ENCODE results near the gene NAGLU. TPM values are rescaled to one million over a fixed set of nuclear protein-coding genes. Genes with fewer than 3 reads are reported as not detected.
A peak's percentile ranks its signal among the peaks of the same experiment; 100 is the strongest.

Gene NAGLU
- total and polyA plus RNA-seq, 2 of the 13 experiments (the other 11 are each of a cell fraction or from before 2014, with no cell fraction given), result 28.2 to 40.1 TPM

GRCh38 chr17:42562388-42563142 lies 26.5 kb downstream of the NAGLU start (continued):
- TF ChIP-seq, protein P1, sequence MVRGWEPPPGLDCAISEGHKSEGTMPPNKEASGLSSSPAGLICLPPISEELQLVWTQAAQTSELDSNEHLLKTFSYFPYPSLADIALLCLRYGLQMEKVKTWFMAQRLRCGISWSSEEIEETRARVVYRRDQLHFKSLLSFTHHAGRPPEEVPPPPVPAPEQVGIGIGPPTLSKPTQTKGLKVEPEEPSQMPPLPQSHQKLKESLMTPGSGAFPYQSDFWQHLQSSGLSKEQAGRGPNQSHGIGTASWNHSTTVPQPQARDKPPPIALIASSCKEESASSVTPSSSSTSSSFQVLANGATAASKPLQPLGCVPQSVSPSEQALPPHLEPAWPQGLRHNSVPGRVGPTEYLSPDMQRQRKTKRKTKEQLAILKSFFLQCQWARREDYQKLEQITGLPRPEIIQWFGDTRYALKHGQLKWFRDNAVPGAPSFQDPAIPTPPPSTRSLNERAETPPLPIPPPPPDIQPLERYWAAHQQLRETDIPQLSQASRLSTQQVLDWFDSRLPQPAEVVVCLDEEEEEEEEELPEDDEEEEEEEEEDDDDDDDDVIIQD (CRISPR knock-in tag; IDR thresholded peaks at IDR 0.05; ENCODE audit: low read depth), result no peak
- TF ChIP-seq ZNF10 (CRISPR knock-in tag; IDR thresholded peaks at IDR 0.05; ENCODE audit: borderline replicate concordance, low read depth), result no peak
- no peak for TF ChIP-seq RBAK (CRISPR knock-in tag; IDR thresholded peaks at IDR 0.05)
- TF ChIP-seq ZNF235 (CRISPR knock-in tag; IDR thresholded peaks at IDR 0.05; ENCODE audit: borderline replicate concordance), result no peak
- no peak; the same call in 1 of the 2 replicates for TF ChIP-seq ZNF616 (CRISPR knock-in tag; IDR thresholded peaks at IDR 0.05; ENCODE audit: low read depth)
- no peak for TF ChIP-seq ZKSCAN8 (CRISPR knock-in tag; IDR thresholded peaks at IDR 0.05; ENCODE audit: borderline replicate concordance)
- TF ChIP-seq ATAD3A (CRISPR knock-in tag; IDR thresholded peaks at IDR 0.05), result 0 out of 2 replicates have a peak, but pooled peaks have one; percentile 69
- TF ChIP-seq MED13 (CRISPR knock-in tag; IDR thresholded peaks at IDR 0.05), result no peak
- no peak for TF ChIP-seq ZNF496 (CRISPR knock-in tag; IDR thresholded peaks at IDR 0.05; ENCODE audit: insufficient replicate concordance)
- peak; percentile 87 for TF ChIP-seq POGK (CRISPR knock-in tag; conservative IDR thresholded peaks at IDR 0.05)
- TF ChIP-seq, protein P2, sequence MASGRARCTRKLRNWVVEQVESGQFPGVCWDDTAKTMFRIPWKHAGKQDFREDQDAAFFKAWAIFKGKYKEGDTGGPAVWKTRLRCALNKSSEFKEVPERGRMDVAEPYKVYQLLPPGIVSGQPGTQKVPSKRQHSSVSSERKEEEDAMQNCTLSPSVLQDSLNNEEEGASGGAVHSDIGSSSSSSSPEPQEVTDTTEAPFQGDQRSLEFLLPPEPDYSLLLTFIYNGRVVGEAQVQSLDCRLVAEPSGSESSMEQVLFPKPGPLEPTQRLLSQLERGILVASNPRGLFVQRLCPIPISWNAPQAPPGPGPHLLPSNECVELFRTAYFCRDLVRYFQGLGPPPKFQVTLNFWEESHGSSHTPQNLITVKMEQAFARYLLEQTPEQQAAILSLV (CRISPR knock-in tag; IDR thresholded peaks at IDR 0.05; ENCODE audit: borderline replicate concordance), result no peak; the same call in 1 of the 2 replicates
- TF ChIP-seq, protein P3, sequence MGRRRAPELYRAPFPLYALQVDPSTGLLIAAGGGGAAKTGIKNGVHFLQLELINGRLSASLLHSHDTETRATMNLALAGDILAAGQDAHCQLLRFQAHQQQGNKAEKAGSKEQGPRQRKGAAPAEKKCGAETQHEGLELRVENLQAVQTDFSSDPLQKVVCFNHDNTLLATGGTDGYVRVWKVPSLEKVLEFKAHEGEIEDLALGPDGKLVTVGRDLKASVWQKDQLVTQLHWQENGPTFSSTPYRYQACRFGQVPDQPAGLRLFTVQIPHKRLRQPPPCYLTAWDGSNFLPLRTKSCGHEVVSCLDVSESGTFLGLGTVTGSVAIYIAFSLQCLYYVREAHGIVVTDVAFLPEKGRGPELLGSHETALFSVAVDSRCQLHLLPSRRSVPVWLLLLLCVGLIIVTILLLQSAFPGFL (CRISPR knock-in tag; IDR thresholded peaks at IDR 0.05), result peak; percentile 41; the same call in 1 of the 2 replicates
- no peak for TF ChIP-seq HHEX (CRISPR knock-in tag; IDR thresholded peaks at IDR 0.05)
- 0 out of 2 replicates have a peak, but pooled peaks have one; percentile 5 for TF ChIP-seq ZGPAT (CRISPR knock-in tag; IDR thresholded peaks at IDR 0.05)
- no peak; the same call in 1 of the 2 replicates for TF ChIP-seq YEATS2 (CRISPR knock-in tag; IDR thresholded peaks at IDR 0.05; ENCODE audit: borderline replicate concordance)
- no peak for TF ChIP-seq ZNF17 (CRISPR knock-in tag; IDR thresholded peaks at IDR 0.05)
- TF ChIP-seq REPIN1 (CRISPR knock-in tag; IDR thresholded peaks at IDR 0.05; ENCODE audit: borderline replicate concordance, low read depth), result 0 out of 2 replicates have a peak, but pooled peaks have one; percentile 5
- TF ChIP-seq, protein P4, sequence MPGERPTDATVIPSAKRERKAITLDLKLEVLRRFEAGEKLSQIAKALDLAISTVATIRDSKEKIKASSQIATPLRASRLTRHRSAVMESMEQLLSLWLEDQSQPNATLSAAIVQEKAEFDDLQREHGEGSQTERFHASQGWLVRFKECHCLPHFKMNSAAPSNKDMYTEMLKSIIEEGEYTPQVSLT (CRISPR knock-in tag; IDR thresholded peaks at IDR 0.05; ENCODE audit: borderline replicate concordance, low read depth), result no peak

Measured in HepG2 (cell line).